GM18870 (cell line): ENCODE data around the gene TMEM91.

Source experiments
- ATAC-seq: cut with Tn5 transposase; IDR thresholded peaks from one replicate; pipeline ENCODE4 v1.9.1; 2021; ENCODE audit warnings: moderate library complexity; ENCODE audit not compliant: unreplicated experiment

Gene TMEM91

DNA sequence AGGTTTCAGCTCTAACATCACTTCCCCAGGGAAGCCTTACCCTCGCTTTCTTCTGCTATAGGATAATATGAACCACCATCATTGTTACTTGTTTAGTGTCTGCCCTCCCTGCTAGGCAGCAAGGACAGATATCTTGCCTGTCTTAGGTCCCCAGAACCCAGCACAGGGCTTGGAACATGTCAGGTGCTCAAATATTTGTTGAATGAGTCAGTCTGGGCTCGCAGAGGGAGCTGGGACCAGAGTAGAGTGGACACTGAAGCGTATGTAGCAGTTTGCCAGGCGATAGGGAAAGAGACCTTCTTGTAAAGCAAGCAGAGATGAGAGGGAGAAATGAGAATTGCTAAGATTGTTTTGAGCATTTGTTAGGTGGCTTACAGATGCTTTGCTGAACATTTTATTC, 33.0 kb downstream of the TMEM91 start:
- ATAC-seq: no peak

DNA sequence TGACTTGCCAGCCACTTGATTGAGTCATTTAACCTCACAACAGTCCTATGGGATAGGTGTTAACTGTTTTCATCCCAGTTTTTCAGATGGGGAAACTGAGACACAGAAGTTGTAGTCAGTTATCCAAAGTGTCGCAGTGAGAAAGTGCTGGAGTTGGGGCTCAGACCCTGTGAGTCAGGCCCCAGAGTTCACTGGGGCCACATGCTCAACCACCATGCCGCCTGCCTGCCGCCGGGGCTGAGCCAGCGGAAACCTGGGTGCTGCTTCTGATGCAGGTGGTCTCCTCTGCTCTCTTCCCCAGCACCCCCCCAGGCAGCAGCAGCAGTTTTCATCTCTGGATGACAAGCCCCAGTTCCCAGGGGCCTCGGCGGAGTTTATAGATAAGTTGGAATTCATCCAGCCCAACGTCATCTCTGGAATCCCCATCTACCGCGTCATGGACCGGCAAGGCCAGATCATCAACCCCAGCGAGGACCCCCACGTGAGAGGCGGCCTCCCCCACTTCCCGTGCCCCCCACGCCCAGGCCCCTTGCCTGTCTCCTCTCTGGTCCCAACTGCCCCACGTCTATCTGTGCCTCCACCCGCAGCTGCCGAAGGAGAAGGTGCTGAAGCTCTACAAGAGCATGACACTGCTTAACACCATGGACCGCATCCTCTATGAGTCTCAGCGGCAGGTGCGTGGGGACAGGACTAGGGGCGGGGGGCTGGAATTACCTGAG, 34.2 kb downstream of the TMEM91 start:
- no peak for ATAC-seq

DNA sequence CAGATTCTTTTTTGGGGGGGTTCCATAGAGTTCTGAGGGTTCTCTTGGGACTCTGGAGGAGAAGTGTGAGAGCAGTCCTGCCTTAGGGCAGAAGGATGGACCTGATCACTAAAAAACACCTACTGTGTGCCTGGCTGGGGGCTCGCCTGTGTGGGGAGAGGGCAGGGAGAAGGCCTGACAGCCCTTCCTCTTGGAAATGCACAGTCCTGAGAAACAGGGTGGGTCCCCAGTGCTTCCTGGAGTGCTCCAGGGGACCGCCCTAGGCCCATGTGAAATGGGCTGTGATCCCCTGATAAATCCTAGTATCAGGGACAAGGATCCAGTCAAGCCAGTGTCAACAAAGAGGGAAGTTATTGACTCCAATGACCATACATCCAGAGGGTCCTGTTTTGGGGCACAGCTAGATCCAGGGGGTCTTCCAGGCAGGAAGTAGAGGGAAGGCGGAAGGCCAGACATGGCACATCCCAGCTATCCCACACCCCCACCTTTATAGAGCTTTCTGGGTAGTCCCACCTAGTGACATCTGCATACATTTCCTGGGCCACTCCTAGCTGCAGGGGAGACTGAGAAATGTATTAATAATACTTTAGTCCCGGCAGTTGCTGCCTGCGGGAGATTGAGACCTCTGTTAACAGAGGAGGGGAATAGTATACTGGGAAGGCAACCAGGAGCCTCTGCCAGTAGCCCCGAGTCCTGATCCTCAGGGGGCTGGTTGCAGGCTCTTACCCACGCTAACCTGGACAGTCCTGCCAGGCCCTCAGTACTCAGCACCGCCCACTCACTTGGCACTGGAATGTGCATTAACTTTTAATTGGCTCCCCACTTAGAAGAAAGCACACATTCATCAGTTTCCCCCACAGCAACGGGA, 35.0 kb downstream of the TMEM91 start:
- ATAC-seq: no peak

DNA sequence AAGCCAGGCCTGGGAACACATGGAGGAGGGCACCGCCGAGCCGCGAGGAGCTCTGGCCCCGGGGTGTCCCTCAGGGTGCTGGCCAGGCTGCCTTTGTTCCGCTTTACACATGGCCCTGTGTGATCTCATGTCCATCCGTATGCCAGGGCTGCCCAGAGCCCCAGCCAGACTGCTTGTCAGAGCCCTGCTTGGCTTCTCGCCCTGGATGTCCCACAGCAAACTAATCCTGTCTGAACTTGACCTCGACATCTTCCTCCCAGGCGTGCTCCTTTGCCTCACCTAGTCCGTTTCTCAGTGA, 35.6 kb downstream of the TMEM91 start:
- no peak for ATAC-seq

DNA sequence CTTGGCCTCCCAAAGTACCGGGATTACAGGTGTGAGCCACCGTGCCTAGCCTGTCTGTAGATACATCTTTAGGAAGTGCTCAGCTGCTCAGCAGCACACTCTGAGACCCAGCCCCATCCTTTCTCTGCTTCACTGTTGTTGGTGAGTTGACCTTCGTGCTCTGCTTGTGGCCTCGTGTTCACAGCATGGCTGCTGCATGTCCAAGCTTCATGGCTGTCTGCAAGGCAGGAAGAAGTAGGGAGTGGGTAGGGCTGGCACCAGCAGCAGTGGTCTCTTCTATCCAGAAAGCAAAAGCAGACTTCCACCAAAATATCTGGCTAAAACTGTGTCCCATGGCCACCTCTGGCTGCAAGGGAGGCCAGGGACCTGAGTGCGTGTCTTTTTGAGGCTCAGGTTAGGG, 36.6 kb downstream of the TMEM91 start:
- no peak for ATAC-seq

DNA sequence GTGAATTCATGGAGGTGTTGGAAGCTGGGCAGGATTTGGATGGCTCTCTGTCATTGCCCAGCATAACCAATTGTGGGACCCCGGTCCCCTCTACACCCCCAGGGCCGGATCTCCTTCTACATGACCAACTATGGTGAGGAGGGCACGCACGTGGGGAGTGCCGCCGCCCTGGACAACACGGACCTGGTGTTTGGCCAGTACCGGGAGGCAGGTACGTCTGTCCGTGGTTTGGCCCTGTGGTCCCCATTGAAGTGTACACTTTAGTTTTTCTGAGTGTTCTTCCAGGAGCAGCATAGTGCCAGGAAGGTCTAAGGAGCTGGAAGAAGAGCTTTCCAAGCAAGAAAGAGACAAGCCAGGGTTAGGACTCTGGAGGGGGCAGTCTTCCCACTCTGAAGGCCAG, 37.6 kb downstream of the TMEM91 start:
- no peak for ATAC-seq

DNA sequence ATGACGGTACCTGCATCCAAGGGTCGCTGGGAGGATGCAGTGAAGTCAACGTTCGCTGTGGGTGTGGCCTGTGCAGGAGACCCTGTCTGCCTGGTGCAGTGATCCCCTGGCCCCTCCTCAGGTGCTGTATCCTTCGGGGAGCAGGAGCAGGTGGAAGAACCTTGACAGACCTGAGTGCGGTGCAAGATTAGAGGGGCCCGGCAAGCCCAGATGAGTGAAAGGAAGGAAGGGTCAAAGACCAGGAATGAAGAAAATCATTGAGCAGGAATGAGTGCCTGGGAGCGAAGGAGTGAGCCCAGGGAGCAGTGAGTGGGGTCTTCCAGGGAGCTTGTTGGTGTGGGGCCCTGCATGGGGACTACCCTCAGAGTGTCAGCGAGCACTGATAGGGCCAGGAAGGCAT, 38.1 kb downstream of the TMEM91 start:
- no peak for ATAC-seq

DNA sequence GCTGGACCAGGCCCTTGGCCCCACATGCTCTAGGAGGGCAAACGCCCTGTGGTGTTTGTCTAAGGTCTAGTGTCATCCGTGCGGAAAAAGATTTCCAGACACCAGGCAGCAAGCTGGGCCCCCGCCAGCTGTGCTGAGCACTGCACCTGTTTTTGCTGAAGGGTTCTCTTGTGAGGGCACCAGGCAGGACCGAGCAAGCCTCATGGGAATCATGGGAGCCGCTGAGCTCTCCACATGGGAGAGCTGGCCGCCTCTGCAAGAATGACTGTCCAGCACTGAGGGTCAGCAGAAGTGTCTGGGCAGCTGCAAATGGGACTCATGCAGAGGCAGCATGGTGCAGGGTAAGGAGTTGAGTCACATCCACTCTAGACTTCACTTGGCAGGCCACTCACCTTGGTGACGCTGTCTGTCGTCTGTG, 38.8 kb downstream of the TMEM91 start:
- no peak for ATAC-seq

DNA sequence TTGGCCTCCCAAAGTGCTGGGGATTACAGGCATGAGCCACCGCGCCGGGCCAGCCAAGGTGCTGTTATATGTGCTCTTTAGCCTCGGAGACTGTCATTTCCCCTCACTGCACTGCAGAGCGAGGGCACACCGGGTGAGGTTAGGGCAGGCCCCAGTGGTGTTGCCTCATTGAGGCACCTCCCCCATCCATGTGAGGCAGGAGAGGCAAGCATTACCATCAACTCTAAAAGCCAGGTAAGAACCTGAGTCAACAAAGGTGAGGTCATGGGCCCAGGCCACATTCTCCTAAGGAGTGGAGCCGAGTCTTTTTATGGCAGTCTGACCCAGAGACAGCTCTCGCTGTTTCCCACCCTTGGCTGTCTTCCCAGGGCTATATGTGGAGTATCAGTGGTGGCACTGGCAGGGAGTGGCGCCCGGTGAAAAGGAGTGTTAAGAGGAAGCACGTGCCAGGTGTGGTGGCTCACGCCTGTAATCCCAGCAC, 39.9 kb downstream of the TMEM91 start:
- ATAC-seq: no peak

DNA sequence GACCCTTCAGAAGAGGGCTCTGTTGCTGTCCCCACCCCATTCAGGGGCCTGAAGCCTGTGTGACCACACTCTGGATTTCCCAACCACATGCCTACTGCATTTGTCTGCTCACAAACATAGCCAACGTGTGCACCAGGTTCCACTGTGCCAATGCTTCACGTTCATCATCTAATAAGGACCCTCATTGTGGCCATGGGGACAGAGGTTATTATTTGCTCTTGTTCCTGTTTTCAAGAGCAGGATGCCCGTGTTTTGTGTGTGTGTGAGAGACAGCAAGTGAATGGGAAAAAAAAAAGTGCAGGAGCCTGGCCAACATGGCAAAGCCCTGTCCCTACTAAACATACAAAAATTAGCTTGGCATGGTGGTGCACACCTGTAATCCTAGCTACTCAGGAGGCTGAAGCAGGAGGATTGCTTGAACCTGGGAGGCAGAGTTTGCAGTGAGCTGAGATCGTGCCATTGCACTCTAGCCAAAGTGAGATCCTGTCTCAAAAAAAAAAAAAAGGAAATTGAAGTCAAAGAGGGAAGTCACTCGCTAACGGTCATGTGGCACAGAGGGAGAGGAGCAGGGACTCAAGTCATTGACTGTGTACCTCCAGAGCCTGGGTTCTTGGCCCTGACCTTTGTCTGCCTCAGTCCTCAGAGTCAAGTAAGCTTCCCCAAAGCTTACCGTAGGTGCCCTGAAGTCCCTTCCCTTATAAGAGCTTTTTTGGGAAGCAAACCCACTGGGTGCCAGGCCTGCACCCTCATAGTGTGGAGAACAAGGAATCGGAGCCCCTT, 44.0 kb downstream of the TMEM91 start:
- ATAC-seq: no peak

DNA sequence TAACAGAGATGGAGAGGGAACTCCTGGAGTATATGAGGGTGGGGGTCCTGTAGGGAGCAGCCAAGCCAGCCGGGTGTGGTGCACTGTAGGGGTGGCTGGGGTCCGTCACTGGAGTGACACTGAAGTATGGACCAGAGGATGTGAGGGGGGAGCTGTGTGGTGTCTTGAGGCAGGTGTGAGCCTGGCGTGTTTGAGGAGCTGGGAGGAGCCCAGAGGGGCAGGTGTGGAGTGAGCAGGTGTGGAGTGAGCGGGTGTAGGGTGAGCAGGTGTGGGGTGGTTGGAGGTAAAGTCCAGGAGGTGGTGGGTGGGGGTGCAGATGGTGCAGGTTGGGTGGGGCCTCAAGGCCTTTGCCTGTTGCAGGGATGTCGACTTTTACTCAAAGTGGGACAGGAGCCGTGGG, 45.0 kb downstream of the TMEM91 start:
- ATAC-seq: no peak

DNA sequence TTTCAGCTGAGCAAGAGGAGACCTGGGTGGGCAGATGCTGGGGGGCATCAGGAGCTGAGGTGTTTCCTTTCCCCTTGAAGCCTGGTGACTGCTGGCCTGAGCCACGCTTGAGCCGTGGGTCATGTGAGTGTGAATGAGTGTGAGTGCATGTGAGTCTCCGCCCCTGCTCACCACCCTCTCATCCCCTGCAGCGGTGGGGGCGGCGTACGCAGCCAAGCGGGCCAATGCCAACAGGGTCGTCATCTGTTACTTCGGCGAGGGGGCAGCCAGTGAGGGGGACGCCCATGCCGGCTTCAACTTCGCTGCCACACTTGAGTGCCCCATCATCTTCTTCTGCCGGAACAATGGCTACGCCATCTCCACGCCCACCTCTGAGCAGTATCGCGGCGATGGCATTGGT, 45.6 kb downstream of the TMEM91 start:
- no peak for ATAC-seq

DNA sequence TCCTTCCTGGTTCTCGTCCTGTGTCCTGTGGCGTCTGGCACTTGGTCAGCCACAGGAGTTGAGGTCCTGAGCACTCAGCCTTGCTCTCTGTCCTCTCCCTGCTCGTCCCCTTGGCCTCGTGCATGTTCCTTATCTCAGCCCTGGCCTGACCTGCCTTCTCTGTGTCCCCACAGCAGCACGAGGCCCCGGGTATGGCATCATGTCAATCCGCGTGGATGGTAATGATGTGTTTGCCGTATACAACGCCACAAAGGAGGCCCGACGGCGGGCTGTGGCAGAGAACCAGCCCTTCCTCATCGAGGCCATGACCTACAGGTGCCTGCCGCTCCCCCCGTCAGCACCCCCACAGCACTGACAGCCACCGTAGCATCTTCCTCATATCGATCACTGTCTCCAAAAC, 46.1 kb downstream of the TMEM91 start:
- ATAC-seq: no peak

DNA sequence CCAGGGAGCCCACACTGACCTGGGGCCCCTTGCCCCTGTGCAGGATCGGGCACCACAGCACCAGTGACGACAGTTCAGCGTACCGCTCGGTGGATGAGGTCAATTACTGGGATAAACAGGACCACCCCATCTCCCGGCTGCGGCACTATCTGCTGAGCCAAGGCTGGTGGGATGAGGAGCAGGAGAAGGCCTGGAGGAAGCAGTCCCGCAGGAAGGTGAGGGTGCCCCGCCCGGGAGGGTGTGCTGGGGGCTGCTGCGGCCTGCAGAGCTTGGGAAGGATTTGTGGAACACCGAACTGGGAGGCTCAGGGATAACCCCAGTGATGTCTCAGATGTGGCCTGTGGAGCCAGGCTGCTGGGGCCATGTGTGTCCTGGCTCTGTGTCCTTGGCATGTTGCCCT, 46.6 kb downstream of the TMEM91 start:
- ATAC-seq: no peak

DNA sequence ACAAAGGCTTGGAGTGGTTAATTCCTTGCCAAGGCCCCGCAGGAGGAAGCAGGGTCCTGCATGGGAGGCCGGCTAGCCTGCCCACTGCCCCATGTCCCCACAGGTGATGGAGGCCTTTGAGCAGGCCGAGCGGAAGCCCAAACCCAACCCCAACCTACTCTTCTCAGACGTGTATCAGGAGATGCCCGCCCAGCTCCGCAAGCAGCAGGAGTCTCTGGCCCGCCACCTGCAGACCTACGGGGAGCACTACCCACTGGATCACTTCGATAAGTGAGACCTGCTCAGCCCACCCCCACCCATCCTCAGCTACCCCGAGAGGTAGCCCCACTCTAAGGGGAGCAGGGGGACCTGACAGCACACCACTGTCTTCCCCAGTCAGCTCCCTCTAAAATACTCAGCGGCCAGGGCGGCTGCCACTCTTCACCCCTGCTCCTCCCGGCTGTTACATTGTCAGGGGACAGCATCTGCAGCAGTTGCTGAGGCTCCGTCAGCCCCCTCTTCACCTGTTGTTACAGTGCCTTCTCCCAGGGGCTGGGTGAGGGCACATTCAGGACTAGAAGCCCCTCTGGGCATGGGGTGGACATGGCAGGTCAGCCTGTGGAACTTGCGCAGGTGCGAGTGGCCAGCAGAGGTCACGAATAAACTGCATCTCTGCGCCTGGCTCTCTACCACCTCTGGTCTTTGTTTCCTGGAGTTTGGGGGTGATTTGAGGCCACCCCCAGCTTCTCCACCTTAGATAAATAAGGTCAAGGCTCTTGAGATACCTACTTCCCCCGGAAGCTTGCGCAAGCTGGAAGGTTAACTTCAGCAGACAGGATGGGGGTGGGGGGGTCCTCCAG, 48.2 kb downstream of the TMEM91 start:
- no peak for ATAC-seq

DNA sequence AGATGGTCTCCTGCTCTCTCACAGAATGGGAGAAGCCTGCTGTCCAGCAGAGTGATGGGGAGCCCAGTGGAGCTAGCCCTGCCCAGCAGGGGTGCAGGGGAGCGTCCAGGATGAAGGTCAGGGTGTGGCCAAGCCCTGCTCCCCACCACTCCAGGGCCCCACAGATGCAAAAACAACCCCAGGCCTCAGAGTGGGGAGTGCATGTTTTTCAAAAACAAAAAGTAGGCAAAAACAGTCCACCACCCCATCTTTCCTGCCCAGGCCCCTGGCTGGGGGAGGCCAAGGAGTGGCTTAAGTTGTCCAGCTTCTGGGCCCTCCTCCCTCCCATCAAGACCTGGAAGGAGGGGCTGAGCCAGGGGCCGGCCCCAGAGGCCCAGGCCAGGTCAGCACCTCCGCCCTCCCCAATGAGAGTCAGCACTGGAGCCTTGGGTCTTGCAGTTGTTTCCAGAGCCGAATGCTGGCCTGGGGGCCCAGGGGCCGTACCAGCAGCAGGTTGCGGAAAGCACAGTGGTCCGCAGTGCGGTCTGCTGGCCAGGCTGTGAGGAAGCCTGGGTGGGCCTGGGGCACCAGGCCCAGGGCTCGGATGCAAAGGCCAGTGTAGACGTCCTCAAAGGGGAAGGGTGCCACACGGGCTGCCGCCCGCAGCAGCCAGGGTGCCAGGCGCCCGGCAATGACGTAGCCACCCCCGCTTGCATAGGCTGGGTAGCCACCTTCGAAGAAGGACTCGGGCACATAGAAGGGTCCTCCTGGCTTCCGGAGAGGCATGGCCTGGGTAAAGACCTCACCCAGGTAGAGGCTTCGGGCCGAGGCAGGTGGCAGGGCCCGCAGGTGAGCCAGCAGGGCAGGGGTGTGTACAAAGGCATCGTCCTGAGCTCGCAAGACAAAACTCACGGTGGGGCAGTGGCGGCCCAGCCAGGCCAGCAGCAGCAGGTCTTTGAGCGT, 49.1 kb downstream of the TMEM91 start:
- ATAC-seq: no peak

DNA sequence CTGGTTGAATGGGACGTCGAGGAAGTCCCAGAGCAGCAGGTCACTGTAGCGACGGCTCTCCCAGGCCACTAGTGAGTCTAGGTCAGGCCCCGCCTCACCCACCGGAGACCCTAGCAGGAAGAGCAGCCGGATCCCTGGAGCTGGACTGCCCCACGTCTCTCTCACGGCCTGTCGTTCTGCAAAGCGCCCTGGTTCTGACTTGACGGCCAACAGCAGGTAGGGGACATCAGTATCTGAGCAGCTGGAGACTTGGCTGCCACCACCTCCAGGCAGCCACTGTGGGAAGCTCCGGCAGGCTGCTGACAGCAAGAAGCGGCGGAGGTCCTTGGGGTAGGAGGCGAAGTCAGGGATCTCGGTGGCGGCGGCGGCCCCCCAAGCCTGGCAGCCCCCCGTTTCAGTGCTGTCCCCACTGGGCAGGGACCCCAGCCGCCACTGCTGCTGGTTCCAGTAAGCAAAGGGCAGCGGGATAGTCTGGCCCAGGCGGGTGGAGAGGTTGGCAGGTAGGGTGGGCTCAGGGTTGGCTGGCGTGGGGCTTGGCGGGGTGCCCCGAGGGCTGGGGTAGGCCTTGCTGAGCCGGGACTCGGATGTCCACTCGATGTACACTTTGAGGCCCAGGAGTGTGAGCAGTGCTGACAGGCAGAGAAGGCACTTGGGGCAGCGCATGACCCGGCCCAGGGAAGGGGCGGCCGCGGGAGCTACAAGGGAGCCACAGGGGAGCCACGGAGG, 49.9 kb downstream of the TMEM91 start:
- no peak for ATAC-seq

DNA sequence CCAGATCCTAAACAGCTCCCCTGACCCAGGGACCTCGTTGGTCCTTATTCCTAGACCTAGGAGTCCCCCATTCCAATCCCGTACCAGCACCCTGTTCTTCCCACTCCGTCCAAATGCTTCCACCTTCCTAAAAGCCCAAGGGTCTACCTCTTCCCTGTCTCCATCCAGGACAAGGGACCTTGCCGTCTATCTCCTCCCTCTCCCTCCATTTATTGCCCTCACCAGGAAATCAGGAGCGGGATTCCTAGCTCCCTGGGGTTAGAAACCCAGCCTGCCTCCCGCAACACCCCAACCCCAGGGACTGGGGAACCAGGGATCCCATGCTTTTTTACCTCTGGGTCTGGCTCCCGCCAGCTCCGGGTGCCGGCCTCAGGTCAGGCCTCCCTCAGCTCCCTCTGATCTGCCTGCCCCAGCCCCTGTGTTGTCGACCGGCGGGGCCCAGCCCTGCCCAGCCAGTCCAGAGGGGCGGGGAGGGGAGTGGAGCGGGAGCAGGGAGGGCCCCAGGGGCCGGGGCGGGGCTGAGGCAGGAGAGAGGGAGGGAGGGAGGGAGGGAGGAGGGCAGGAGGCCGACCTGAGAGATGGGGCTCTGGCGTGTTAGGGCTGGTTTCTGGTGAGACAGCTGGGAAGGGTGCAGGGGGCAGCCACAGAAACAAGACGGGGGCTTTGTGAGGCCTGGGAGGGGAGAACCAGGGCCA, 50.8 kb downstream of the TMEM91 start, which contains the start of gene B3GNT8:
Gene B3GNT8, minus strand, starts transcription at position 423 of the 695 bp plus-strand sequence. CDS start 596 bp downstream, outside the sequence.
- ATAC-seq: no peak
